Aorta (tissue), 5 donors: ENCODE measurements around the gene GEMIN7. TPM values are rescaled to one million over a fixed set of nuclear protein-coding genes. Genes with fewer than 3 reads are reported as not detected.
A peak's percentile ranks its signal among the peaks of the same experiment; 100 is the strongest.

Experiments
- ATAC-seq: fragments of 200-7000 bp; cut with Tn5 transposase; one replicate; pipeline ENCODE4 v1.9.1; 2022; ENCODE audit warnings: moderate library complexity; ENCODE audit not compliant: low FRiP score
- DNase-seq, 2 donors: peaks; one replicate each; pipeline ENCODE4 v3.0.0-alpha.2; 2020
- H3K27ac ChIP-seq, 2 donors: one replicate each; pipeline ENCODE4 v1.5.1; 2013; ENCODE audit warnings: low read length in 2 of 2, mild to moderate bottlenecking in 2 of 2, moderate library complexity in 2 of 2, control low read depth in 1 of 2, inconsistent platforms in 1 of 2, low read depth in 1 of 2
- H3K27me3 ChIP-seq, 2 donors: one replicate each; pipeline ENCODE4 v1.6.1; 2013; ENCODE audit warnings: control low read depth in 1 of 2, low read length in 1 of 2, mild to moderate bottlenecking in 1 of 2, moderate library complexity in 1 of 2; ENCODE audit not compliant: insufficient read depth in 2 of 2, control insufficient read depth in 1 of 2
- H3K36me3 ChIP-seq, 2 donors: one replicate each; pipeline ENCODE4 v1.6.1; 2013; ENCODE audit warnings: control low read depth in 1 of 2, low read length in 1 of 2, mild to moderate bottlenecking in 1 of 2; ENCODE audit not compliant: insufficient read depth in 2 of 2, control insufficient read depth in 1 of 2
- H3K4me1 ChIP-seq, 2 donors: one replicate each; pipeline ENCODE4 v1.6.1; 2013; ENCODE audit warnings: low read length in 2 of 2, control low read depth in 1 of 2, mild to moderate bottlenecking in 1 of 2, moderate library complexity in 1 of 2; ENCODE audit not compliant: insufficient read depth in 2 of 2, control insufficient read depth in 1 of 2
- H3K4me3 ChIP-seq, 2 donors: one replicate each; pipeline ENCODE4 v1.5.1; 2013; ENCODE audit warnings: low read length in 2 of 2, control low read depth in 1 of 2, mild to moderate bottlenecking in 1 of 2
- H3K9me3 ChIP-seq: one replicate; pipeline ENCODE4 v1.6.1; 2013; ENCODE audit warnings: mild to moderate bottlenecking, low read length; ENCODE audit not compliant: control insufficient read depth
- WGBS, 2 donors: extraction: QIAGEN DNeasy Blood & Tissue Kit; methylation state at CpG; one replicate each; pipeline ENCODE4 v1.1.7; 2013; 5-methylcytosine and 5-hydroxymethylcytosine counted together
- intact Hi-C, 2 donors: fragments of 100-400 bp; cut with DNase I; formaldehyde crosslinking; loops; one replicate each; pipeline versions ENCODE4 v1.14.2 to v1.15.0; 2022
- polyA plus RNA-seq, 2 donors: library from polyadenylated mRNA; stranded (reverse); fragments of 200-250 nt; gene quantifications; one replicate each; pipeline ENCODE4 v1.2.3, GENCODE V29; 2013
- total RNA-seq, 2 donors: library from RNA; stranded (reverse); fragmentation: NEBNext Ultra II Directional; extraction: Animal tissue kit (Norgen Biotek cat#: 25700); gene quantifications; one replicate each; pipeline ENCODE4 v1.2.1, GENCODE V29; 2021
- donor health status: healthy with polysubstance abuse.
- donor health status: Bipolar disorder and iron deficiency.
- donor health status: DM: no; HTN: no; CAD: no.
- donor health status: DM: no; HTN: no; CAD: no.
- donor health status: DM: yes; HTN: yes; CAD: no.

The GEMIN7 gene
- total and polyA plus RNA-seq, 4 donors, result 6.4 to 13.5 (median 10.2) TPM

- ATAC-seq, result no peak
Measured at GRCh38 chr19:45123440-45123850, 44.4 kb downstream of the GEMIN7 start.

GRCh38 chr19:45124021-45124420 lies 45.0 kb downstream of the GEMIN7 start:
- H3K4me1 ChIP-seq, result no peaks in the 10 kb centered on the region
- no peaks in the 10 kb centered on the region for H3K27me3 ChIP-seq
- no peaks in the 10 kb centered on the region for H3K36me3 ChIP-seq
- ATAC-seq, result peak; percentile 33
- DNase-seq, result no peak
- H3K9me3 ChIP-seq, result no peaks in the 10 kb centered on the region
- intact Hi-C loops, result no loop called here
- H3K4me3 ChIP-seq, result no peak overlapping the region
- H3K27ac ChIP-seq, result no peak overlapping the region
- WGBS, 2 donors, result 90 to 94% methylated on average over 6 of the region's 6 CpGs

More at GRCh38 chr19:45123440-45123850, 44.4 kb downstream of the GEMIN7 start:
- Histone ChIP-seq H3K36me3 (no peaks in the 10 kb centered on the region), H3K27me3 (no peaks in the 10 kb centered on the region), H3K4me3 (no peak overlapping the region), H3K9me3 (no peaks in the 10 kb centered on the region), H3K4me1 (no peaks in the 10 kb centered on the region), H3K27ac (no peak overlapping the region)
- intact Hi-C loops, result no loop called here
- WGBS, 2 donors, result 71 to 76% methylated on average over 9 of the region's 9 CpGs
- no peak for DNase-seq

GRCh38 chr19:45125360-45125759 lies 46.3 kb downstream of the GEMIN7 start:
- Histone ChIP-seq H3K27ac (no peak overlapping the region), H3K36me3 (no peaks in the 10 kb centered on the region), H3K4me1 (no peaks in the 10 kb centered on the region), H3K4me3 (no peak overlapping the region), H3K27me3 (no peaks in the 10 kb centered on the region), H3K9me3 (no peaks in the 10 kb centered on the region)
- intact Hi-C loops, result no loop called here
- 92 to 94% methylated on average over 9 of the region's 9 CpGs for WGBS, 2 donors
- ATAC-seq (no peak), DNase-seq (no peak)

- H3K36me3 ChIP-seq, result no peaks in the 10 kb centered on the region
- 63% methylated on average over 12 of the region's 12 CpGs for WGBS, 2 donors
- no peaks in the 10 kb centered on the region for H3K9me3 ChIP-seq
- H3K4me1 ChIP-seq, result no peaks in the 10 kb centered on the region
- ATAC-seq (no peak), DNase-seq (peak in 1 of 2 donors; percentile 63)
- no peaks in the 10 kb centered on the region for H3K27me3 ChIP-seq
- no peak overlapping the region for H3K4me3 ChIP-seq
- H3K27ac ChIP-seq, result no peak overlapping the region
- intact Hi-C loops, result no loop called here
Measured at GRCh38 chr19:45125975-45126493, 47.0 kb downstream of the GEMIN7 start.

GRCh38 chr19:45126654-45127053 lies 47.6 kb downstream of the GEMIN7 start:
- WGBS, 2 donors, result 95 to 96% methylated on average over 7 of the region's 7 CpGs
- intact Hi-C loops, result no loop called here
- Histone ChIP-seq H3K36me3 (no peaks in the 10 kb centered on the region), H3K9me3 (no peaks in the 10 kb centered on the region), H3K4me1 (no peaks in the 10 kb centered on the region), H3K27ac (no peak overlapping the region), H3K4me3 (no peak overlapping the region), H3K27me3 (no peaks in the 10 kb centered on the region)
- DNase-seq (no peak), ATAC-seq (no peak)

GRCh38 chr19:45128146-45128545 lies 49.1 kb downstream of the GEMIN7 start:
- WGBS, 2 donors, result 94% methylated on average over 5 of the region's 5 CpGs
- H3K36me3 ChIP-seq, result no peaks in the 10 kb centered on the region
- H3K27me3 ChIP-seq, result no peaks in the 10 kb centered on the region
- no peaks in the 10 kb centered on the region for H3K9me3 ChIP-seq
- no peak for DNase-seq
- no peak overlapping the region for H3K4me3 ChIP-seq
- ATAC-seq, result no peak
- H3K27ac ChIP-seq, result no peak overlapping the region
- no peaks in the 10 kb centered on the region for H3K4me1 ChIP-seq
- intact Hi-C loops, result no loop called here

- Histone ChIP-seq H3K27ac (no peak overlapping the region), H3K27me3 (no peaks in the 10 kb centered on the region), H3K36me3 (no peaks in the 10 kb centered on the region), H3K4me1 (no peaks in the 10 kb centered on the region), H3K4me3 (no peak overlapping the region), H3K9me3 (no peaks in the 10 kb centered on the region)
- 88 to 93% methylated on average over 5 of the region's 5 CpGs for WGBS, 2 donors
- ATAC-seq (no peak), DNase-seq (no peak)
- intact Hi-C loops, result no loop called here
Measured at GRCh38 chr19:45128806-45129205, 49.7 kb downstream of the GEMIN7 start.

GRCh38 chr19:45130236-45130635 lies 51.2 kb downstream of the GEMIN7 start:
- 85 to 91% methylated on average over 13 of the region's 13 CpGs for WGBS, 2 donors

GRCh38 chr19:45130888-45131615 lies 52.0 kb downstream of the GEMIN7 start:
- H3K9me3 ChIP-seq, result no peaks in the 10 kb centered on the region
- 61 to 62% methylated on average over 13 of the region's 13 CpGs for WGBS, 2 donors
- H3K27ac ChIP-seq, result no peak overlapping the region
- H3K4me1 ChIP-seq, result no peaks in the 10 kb centered on the region
- H3K4me3 ChIP-seq, result no peak overlapping the region
- no peaks in the 10 kb centered on the region for H3K27me3 ChIP-seq
- no peaks in the 10 kb centered on the region for H3K36me3 ChIP-seq
- no peak for DNase-seq
- intact Hi-C loops, result no loop called here
- no peak for ATAC-seq

More at GRCh38 chr19:45130236-45130635, 51.2 kb downstream of the GEMIN7 start:
- Histone ChIP-seq H3K4me3 (no peak overlapping the region), H3K36me3 (no peaks in the 10 kb centered on the region), H3K27ac (no peak overlapping the region), H3K27me3 (no peaks in the 10 kb centered on the region), H3K4me1 (no peaks in the 10 kb centered on the region), H3K9me3 (no peaks in the 10 kb centered on the region)
- ATAC-seq (no peak), DNase-seq (no peak)
- intact Hi-C loops, result no loop called here
